Stimulated activated CD4-positive, alpha-beta T cell treated with anti-CD3 and anti-CD28 coated beads, Interleukin-2, amount 100 ng/mL, for 4 hours (primary cell): ENCODE measurements around the gene IFNA4.

Source experiments
- DNase-seq: peaks from one replicate; pipeline ENCODE4 v3.0.0-alpha.2; 2020; ENCODE audit warnings: low read depth

The IFNA4 gene

GRCh38 chr9:21165516-21165915, 21.9 kb downstream of the IFNA4 start:
- DNase-seq, result no peak

DNA sequence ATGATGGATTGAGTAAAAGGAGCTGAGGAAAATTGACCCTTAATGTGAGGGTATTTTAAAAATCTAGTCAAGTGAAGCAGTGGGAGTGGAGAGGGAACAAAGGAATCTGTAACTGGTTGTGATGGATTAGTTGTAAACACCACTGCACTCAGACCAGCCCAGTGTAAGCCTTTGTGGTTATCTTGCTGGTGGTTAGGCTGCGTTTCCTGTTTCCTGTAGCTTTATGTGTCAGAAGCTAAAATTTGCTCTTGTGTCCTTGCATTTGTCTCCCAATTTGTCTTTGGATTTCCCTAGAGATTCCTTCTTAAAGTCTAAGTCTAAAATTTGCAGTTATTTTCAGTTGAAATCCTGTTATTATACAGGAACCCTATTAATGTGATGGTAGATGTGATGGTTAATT, 27.2 kb downstream of the IFNA4 start:
- DNase-seq, result no peak

DNA sequence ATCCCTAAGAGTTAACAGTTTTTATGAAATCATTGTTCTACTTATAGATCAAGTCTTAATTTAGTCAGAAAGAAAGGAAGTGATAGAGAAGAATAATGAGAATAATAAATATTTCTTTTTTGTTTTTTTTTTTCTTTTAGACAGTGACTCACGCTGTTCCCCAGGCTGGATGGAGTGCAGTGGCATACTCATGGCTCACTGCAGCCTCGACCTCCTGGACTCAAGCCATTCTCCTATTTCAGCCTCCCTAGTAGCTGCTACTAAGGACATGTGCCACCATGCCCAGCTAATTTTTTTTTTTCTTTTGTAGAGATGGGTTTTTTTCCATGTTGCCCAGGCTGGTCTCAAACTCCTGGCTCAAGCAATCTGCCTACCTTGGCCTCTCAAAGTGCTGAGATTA, 31.9 kb downstream of the IFNA4 start:
- no peak for DNase-seq

DNA sequence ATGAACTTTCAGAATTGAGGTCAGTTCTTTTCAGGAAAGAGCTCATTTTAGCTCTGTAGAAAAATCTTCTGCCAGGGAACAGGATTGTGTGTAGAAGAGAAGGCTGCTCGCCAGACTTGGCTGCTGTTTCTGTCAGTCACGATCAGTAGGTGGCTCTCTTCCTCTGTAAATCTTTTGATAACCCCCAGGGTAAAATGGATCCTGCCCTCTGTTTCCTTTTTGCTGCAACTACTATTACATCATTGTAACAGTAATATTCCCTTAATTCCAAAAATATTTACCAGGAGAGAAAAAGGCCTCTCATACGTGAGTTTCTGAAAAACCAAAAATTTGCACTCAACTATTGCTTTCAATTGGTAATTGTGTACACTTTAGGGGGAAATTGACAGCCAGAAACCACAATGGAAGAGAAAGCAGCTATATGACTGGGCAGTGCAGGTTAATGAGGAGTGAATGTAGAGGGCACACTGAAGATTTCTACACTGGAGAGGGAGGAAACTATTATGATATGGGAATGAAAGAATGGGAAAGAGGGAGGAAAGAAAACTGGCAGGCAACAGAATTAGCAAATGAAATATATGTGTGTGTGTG, 33.3 kb downstream of the IFNA4 start:
- no peak for DNase-seq

DNA sequence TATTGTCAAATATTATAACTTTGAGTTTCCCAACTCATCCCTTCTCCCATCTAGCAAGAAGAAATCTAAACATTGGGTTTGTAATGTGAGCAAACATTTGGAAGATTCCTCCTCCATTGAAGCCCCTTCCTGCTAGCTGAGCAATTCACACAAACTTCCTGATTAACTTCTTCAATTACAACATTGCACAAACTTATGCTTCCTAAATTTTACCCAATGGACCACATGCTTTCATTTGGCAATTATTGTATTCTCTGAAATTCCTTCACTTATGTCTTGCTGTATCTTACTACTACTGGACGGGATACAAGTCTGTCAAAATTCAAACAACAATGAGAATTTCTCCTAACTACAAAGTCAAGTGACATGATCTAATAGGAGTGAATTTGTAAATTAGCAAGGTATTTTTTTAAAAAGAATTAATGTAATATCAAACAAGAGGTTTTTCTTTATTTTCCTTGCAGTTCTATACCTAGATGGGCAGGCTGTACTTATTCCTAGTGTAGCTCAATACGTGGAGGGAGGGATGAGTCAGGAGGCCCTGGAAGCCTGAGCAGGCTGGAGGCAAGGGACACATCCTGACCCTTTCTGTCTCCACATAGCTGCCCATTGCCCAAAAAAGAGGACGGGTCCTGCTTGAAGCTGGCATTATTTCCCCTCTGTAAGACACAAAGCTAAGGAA, 33.9 kb downstream of the IFNA4 start:
- DNase-seq, result no peak

DNA sequence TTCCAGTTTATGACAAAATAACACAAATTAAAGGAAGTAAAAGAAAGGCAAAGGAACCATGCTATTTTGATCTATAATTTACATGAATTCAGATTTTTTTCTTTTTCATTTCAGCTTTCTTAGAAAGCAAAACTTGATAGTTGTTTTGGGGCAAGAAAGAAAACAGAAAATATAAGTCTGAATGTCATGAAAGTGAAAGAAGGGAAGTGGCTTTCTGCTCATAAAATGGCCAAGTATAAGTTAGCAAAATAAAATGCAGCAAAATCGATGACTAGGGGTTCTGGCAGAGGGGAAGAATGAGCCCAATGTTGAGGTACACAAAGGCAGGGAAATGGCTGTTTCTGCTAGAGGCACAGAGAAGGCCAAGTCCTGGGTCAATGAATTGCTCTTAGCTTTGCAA, 42.8 kb downstream of the IFNA4 start:
- no peak for DNase-seq

- no peak for DNase-seq
Observed at GRCh38 chr9:21141427-21141882, 45.9 kb downstream of the IFNA4 start, which contains the start of gene IFNW1. Gene IFNW1, minus strand, starts transcription at chr9:21141832. Its CDS starts 262 bp downstream, at chr9:21141570.

DNA sequence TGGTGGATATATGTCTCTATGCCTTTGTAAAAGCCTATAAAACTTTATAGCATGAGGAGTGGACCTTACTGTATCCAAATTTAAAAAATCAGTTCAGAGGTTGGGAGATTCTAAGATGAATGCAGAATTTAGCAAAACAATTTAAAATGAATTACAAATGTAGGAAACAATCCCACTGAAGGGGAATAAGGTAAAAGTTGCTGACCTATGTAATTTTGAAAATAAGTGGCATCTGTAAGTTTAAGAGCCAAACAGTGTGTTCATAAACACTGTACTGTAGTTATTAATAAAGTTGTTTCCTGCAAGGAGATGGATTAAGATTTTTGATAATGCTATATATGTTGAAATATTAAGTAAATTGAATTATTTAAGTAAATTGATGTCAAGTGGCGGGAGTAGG, 50.4 kb downstream of the IFNA4 start:
- no peak for DNase-seq
